SU-DHL-6 (cell line): ENCODE results near the gene BLCAP.
"Not testable (repeated sequence)": the region's sequence is repeated elsewhere in the genome, so short reads cannot be mapped to it uniquely, and the experiment has no call there.

Experiments
- H2AFZ ChIP-seq: fragments of 200-600 bp; sonication (generic); 2 replicates; pipeline ENCODE4 v1.6.1; 2014; ENCODE audit warnings: low read depth, mild to moderate bottlenecking, moderate library complexity, mixed read lengths, antibody characterized with exemption, low read length; ENCODE audit not compliant: severe bottlenecking
- H3F3A ChIP-seq: fragments of 200-600 bp; shearing (Covaris generic); 2 replicates; pipeline ENCODE4 v1.6.0; 2016; ENCODE audit warnings: antibody characterized with exemption, mild to moderate bottlenecking; ENCODE audit not compliant: insufficient read depth
- H3K27ac ChIP-seq: fragments of 200-600 bp; sonication (generic); 2 replicates; pipeline ENCODE4 v1.5.1; 2016; ENCODE audit warnings: low read depth, mild to moderate bottlenecking, low read length, moderate library complexity, mixed read lengths
- H3K27me3 ChIP-seq: fragments of 200-600 bp; sonication (generic), shearing (Covaris generic); 2 replicates; pipeline ENCODE4 v1.6.0; 2014; ENCODE audit warnings: mild to moderate bottlenecking, low read length
- H3K36me3 ChIP-seq: fragments of 200-600 bp; sonication (generic); 2 replicates; pipeline ENCODE4 v1.6.1; 2014; ENCODE audit warnings: mild to moderate bottlenecking, low read length, mixed read lengths
- H3K4me2 ChIP-seq: fragments of 300-600, 200-600 bp; shearing (Covaris generic), sonication (generic); 2 replicates; pipeline ENCODE4 v1.6.0; 2014; ENCODE audit warnings: low read length, low read depth, mild to moderate bottlenecking; ENCODE audit not compliant: poor library complexity, severe bottlenecking
- H3K4me3 ChIP-seq: fragments of 200-600 bp; sonication (generic); 2 replicates; pipeline ENCODE4 v1.5.1; 2014; ENCODE audit warnings: antibody characterized with exemption, low read length, mild to moderate bottlenecking, mixed read lengths; ENCODE audit not compliant: insufficient read depth, poor library complexity, severe bottlenecking
- H3K79me2 ChIP-seq: fragments of 200-600 bp; sonication (generic); 2 replicates; pipeline ENCODE4 v1.6.1; 2014; ENCODE audit warnings: mild to moderate bottlenecking, low read length, moderate library complexity; ENCODE audit not compliant: insufficient read depth
- H3K9ac ChIP-seq: fragments of 200-600 bp; sonication (generic); 2 replicates; pipeline ENCODE4 v1.7.0; 2014; ENCODE audit warnings: mild to moderate bottlenecking, low read length
- H3K9me2 ChIP-seq: fragments of 200-600 bp; sonication (generic); replicated peaks from 2 replicates; pipeline ENCODE4 v1.6.1; 2014; ENCODE audit warnings: low read length; ENCODE audit not compliant: insufficient read depth
- H3K9me3 ChIP-seq: fragments of 200-600 bp; sonication (generic); 2 replicates; pipeline ENCODE4 v1.6.1; 2014; ENCODE audit warnings: low read length, mixed read lengths; ENCODE audit not compliant: insufficient read depth
- H4K20me1 ChIP-seq: fragments of 200-600 bp; sonication (generic); 2 replicates; pipeline ENCODE4 v1.6.1; 2014; ENCODE audit warnings: low read depth, mild to moderate bottlenecking, antibody characterized with exemption, low read length, moderate library complexity, mixed read lengths
- EZH2phosphoT487 ChIP-seq: fragments of 200-600 bp; sonication (generic), shearing (Covaris generic); conservative IDR thresholded peaks from 2 replicates; pipeline ENCODE4 v1.6.1; 2018; ENCODE audit warnings: mild to moderate bottlenecking, antibody characterized with exemption, low read length, moderate library complexity, mixed read lengths
- TF ChIP-seq, protein P1 (sequence below): fragments of 200-600 bp; sonication (generic); IDR thresholded peaks from one replicate; pipeline ENCODE4 v1.5.1; 2017; ENCODE audit warnings: antibody characterized with exemption, mild to moderate bottlenecking, low read length, moderate library complexity; ENCODE audit not compliant: insufficient read depth, poor library complexity, severe bottlenecking

The BLCAP gene

DNA sequence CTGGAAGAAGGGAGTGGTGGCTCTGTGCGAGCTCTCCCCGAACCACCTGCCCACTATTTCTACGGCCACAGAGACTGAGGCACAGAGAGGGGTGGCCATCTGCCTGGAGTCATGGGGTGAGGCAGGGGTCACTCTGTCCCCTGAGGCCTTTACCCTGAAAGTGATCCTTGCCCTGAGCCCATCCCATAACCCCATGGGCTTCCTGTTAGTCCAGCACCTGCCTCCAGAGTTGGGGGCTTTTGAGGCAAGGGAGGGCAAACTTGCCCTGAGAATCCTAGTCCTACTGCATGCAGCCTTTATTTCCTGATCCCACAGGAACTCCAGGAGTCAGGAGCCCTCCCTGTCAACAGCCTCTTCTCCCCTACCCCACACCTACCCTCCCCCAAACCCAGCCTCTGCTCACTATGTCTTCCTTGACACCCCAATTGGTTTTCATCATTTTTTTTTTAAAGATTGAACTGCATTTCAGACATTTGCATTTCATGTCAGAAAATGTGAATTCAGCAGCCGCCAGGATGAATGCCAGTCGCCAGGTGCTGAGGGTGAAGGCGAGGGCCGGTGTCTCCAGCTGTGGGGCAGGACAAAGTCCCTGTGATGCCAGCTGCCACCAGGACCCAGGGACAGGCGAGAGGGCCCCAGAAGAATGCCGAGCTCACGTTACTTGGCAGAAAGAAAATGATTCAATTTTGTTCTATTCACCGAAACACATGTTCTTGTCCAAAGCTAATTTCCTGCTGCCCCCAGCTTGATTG is 54.3 kb downstream of the BLCAP start:
- H3K9ac ChIP-seq = no peak overlapping the region
- H3K36me3 ChIP-seq = no peaks in the 10 kb centered on the region
- H3K4me3 ChIP-seq = no peak overlapping the region
- no peaks in the 10 kb centered on the region for H3K9me2 ChIP-seq
- H3K27me3 ChIP-seq = no peaks in the 10 kb centered on the region
- no peaks in the 10 kb centered on the region for H4K20me1 ChIP-seq
- no peak overlapping the region for H2AFZ ChIP-seq
- H3F3A ChIP-seq = no peaks in the 10 kb centered on the region
- H3K4me2 ChIP-seq = no peak overlapping the region
- H3K9me3 ChIP-seq = no peaks in the 10 kb centered on the region
- no peaks in the 10 kb centered on the region for H3K79me2 ChIP-seq
- H3K27ac ChIP-seq = no peak overlapping the region
- no peak for TF ChIP-seq EZH2phosphoT487
- TF ChIP-seq, protein P1, sequence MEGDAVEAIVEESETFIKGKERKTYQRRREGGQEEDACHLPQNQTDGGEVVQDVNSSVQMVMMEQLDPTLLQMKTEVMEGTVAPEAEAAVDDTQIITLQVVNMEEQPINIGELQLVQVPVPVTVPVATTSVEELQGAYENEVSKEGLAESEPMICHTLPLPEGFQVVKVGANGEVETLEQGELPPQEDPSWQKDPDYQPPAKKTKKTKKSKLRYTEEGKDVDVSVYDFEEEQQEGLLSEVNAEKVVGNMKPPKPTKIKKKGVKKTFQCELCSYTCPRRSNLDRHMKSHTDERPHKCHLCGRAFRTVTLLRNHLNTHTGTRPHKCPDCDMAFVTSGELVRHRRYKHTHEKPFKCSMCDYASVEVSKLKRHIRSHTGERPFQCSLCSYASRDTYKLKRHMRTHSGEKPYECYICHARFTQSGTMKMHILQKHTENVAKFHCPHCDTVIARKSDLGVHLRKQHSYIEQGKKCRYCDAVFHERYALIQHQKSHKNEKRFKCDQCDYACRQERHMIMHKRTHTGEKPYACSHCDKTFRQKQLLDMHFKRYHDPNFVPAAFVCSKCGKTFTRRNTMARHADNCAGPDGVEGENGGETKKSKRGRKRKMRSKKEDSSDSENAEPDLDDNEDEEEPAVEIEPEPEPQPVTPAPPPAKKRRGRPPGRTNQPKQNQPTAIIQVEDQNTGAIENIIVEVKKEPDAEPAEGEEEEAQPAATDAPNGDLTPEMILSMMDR = no peak

DNA sequence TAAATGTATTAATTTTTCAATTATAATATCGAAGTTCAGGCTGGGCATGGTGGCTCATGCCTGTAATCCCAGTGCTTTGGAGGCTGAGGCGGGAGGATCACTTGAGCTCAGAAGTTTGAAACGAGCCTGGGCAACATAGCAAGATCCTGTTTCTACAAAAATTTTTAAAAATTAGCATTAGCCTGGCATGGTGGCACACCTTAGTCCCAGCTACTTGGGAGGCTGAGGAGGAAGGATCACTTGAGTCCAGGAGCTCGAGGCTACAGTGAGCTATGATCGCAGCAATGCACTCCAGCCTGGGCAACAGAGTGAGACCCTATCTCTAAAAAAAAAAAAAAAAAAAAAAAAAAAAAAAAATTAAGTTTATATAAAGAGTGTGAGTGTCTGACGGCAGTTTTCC is 55.2 kb downstream of the BLCAP start:
- H3K79me2 ChIP-seq, H3K27me3 ChIP-seq, H3K9me3 ChIP-seq, H3K9ac ChIP-seq, H4K20me1 ChIP-seq, H3K36me3 ChIP-seq, H3F3A ChIP-seq, H3K27ac ChIP-seq, H3K4me2 ChIP-seq, H3K9me2 ChIP-seq, H2AFZ ChIP-seq, H3K4me3 ChIP-seq: not testable (repeated sequence)

GRCh38 chr20:37471741-37472235 is 55.9 kb downstream of the BLCAP start:
- H3K9me3 ChIP-seq = no peaks in the 10 kb centered on the region
- no peak overlapping the region for H3K4me2 ChIP-seq
- H3K27me3 ChIP-seq = no peaks in the 10 kb centered on the region
- H4K20me1 ChIP-seq = no peaks in the 10 kb centered on the region
- H2AFZ ChIP-seq = no peak overlapping the region
- no peak overlapping the region for H3K9ac ChIP-seq
- H3K79me2 ChIP-seq = no peaks in the 10 kb centered on the region
- H3F3A ChIP-seq = no peaks in the 10 kb centered on the region
- H3K36me3 ChIP-seq = no peaks in the 10 kb centered on the region
- no peaks in the 10 kb centered on the region for H3K9me2 ChIP-seq
- H3K27ac ChIP-seq = no peak overlapping the region
- H3K4me3 ChIP-seq = no peak overlapping the region
- no peak for TF ChIP-seq EZH2phosphoT487

DNA sequence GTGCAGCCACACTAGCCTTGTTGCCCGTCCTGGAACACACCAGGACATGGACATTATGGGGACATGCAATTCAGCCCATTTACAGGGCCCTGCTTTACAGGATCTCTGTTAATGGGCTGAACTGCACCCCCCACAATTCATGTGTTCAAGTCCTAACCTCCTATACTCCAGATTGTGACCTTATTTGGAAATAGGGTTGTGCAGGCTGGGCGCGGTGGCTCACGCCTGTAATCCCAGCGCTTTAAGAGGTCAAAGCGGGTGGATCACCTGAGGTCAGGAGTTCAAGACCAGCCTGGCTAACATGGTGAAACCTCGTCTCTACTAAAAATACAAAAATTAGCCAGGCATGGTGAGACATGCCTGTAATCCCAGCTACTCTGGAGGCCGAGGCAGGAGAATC is 57.5 kb downstream of the BLCAP start:
- not testable (repeated sequence) for H3F3A ChIP-seq, H3K4me3 ChIP-seq, H2AFZ ChIP-seq, H4K20me1 ChIP-seq, H3K4me2 ChIP-seq, H3K9ac ChIP-seq, H3K9me3 ChIP-seq, H3K9me2 ChIP-seq, H3K36me3 ChIP-seq, H3K27ac ChIP-seq, H3K27me3 ChIP-seq, H3K79me2 ChIP-seq

DNA sequence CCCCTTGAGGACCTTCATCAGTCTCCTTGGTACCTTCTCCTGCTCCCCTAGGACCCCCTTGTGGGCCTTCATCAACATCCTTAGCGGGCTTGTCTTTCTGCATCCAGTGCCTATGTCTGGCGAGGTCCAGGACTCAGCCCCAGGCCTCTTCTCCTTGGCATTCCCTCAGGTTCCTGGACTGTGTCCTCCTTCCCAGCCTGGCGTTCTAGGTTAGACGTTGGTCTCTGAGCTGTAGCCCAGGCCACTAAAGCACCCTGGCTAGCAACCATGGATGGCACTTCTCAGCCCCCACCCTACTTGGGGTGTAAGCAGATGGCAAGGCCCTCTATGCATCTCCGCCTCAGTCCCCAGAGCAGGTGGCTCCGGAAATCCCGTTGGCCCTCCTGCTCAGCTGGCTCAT is 58.1 kb downstream of the BLCAP start:
- TF ChIP-seq, protein P1 = no peak
- TF ChIP-seq EZH2phosphoT487 = no peak
- Histone ChIP-seq H4K20me1 (no peaks in the 10 kb centered on the region), H3K27ac (no peak overlapping the region), H3K4me3 (no peak overlapping the region), H2AFZ (no peak overlapping the region), H3K9me2 (no peaks in the 10 kb centered on the region), H3F3A (no peaks in the 10 kb centered on the region), H3K4me2 (no peak overlapping the region), H3K36me3 (no peaks in the 10 kb centered on the region), H3K79me2 (no peaks in the 10 kb centered on the region), H3K27me3 (no peaks in the 10 kb centered on the region), H3K9me3 (no peaks in the 10 kb centered on the region), H3K9ac (no peak overlapping the region)
